Putamen (tissue), 1 donor: Measurements from ENCODE around the gene ITGB2.

ENCODE experiments used
- DNase-seq: peaks from one replicate; pipeline ENCODE4 v3.0.0-alpha.2; 2016; ENCODE audit warnings: low spot score

ITGB2 gene

DNA sequence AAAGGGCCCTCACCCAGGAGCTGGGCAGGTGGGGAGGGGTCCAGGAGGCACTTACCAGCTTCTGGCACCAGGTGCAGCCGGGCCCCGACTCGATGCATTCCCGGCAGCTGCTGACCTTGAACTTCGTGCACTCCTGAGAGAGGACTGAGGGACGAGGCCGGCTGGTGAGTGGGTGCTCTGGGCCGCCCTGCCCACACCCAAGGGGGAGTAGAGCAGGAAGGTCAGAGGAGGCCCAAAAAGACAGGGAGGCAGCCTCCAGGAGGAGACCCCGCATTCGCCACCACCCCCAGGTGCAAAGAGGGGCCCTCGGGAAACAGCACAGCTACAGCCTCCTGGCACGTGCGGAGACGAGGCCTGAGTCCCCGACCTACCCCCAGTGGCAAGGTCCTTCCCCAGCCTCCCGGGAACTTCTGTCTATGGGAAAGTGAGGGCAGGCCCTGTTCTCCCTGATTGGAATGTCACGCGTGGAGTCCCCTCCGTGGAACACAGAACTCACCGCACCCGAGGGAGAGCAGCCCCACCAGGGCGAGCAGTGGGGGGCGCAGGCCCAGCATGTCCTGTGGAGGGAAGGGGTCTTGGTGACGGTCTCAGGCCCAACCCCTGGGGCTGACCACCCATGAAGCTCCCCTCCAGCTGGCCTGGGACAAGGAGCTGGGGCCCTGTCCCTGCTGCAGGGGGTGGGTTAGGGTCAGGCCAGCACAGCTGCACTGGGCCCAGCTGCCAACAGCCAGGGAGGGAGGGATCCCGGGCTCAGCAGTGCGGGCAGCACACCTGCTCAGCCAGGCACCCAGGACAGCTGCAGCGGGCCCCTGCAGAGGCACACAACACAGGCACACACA lies 10.3 kb downstream of the ITGB2 start:
- DNase-seq = no peak

DNA sequence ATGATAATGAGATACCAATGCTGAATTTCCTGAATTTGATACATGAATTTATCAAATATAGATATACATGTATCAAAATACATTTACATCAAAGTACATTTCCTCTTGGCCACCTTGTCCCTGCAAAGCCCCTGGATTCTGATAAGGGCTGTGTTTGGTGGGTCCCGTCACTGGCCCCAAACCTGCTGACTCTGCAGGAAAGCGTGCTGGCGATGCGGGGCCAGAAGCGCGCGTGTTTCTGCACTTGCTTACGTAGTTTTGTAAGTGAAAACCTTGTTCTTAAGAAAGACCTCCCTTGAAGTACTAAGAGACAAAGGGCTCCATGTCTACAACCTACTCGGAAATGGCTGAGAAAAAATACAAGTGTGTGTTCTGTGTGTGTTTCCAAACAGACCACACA lies 11.0 kb downstream of the ITGB2 start:
- no peak for DNase-seq

DNA sequence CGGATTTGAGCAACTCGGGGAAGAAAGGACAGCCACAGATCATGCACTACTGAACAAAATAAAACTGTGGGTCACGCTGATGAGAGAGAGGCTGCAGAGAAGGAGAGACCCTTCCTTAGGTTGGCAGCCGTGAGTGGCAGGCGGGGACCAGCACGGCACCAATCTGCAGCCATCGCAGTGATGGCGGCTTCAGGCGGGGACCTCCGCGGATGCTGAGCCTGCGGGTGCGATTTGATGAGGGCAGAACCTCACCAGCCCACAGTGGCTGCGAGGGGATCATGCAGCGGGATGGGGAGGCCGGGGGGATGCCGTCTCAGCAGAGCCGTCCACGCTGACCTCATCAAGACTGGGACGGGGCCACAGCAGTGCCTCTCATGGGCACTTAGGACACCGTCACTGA lies 11.8 kb downstream of the ITGB2 start:
- DNase-seq = no peak

DNA sequence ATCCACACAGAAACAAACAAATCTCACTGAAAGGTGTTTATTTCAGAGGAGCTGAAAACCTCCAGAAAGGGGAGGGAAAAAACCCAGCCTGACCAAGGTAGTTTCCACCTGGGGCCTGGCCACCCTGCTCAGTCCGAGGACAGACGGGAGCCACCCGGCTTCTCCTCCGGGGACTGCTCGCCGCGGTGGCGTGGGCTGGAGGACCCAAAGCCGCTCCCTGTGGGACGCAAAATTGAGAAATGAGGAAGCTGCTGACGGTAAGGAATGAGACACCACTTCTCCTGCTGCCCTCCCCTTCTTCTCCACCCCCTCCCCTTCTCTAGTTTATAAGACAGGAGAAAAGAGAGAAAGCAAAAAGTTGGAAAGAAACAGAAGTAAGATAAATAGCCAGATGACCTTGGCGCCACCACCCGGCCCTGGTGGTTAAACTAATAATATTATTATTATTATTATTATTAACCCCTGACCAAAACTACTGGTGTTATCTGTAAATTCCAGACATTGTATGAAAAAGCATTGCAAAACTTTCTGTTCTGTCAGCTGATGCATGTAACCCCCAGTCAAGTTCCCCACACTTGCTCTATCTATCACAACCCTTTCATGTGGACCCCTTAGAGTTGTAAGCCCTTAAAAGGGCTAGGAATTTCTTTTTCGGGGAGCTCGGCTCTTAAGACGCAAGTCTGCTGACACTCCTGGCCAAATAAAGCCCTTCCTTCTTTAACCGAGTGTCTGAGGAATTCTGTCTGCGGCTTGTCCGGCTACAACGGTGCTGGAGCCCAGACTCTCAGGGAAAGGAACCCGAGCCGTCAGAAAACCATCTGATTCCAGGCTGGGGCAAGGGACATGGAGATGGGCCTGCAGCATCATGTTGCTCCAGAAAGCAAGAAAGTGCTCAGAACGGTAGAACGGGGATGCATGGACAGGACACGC lies 12.5 kb downstream of the ITGB2 start:
- no peak for DNase-seq

DNA sequence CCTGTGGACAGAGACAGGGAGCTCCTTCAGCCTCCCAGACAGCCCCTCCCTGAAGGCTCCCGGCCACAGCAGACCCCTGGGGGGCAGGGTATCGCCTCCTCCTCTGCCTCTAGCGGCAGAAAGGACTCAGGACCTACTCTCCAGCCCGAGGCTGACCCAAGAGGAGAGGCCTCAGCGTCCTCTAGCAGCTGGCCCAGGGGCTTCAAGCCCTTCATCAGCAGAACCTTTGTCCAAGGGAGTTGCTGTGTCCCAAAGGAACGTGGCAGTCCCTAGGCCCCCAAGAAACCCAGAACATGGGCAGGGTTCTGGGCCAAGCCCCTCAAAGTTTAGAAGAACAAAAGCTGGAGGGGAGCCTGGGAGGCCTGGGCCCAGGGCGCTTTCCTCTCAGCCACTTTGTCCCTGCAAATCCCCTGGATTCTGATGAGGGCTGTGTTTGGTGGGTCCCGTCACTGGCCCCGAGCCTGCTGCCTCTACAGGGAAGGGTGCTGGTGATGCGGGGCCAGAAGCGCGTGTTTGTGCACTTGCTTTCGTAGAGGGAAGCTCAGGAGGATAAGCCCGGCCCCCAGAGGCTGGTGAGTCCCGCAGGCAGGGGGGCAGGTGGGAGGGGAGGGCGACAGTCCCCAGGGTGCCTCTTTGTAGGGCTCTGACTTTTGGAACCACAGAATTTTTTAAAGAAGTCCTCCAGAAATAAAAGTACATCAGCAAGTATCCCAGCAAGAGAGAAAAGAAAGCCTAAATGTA lies 13.3 kb downstream of the ITGB2 start:
- DNase-seq = no peak

DNA sequence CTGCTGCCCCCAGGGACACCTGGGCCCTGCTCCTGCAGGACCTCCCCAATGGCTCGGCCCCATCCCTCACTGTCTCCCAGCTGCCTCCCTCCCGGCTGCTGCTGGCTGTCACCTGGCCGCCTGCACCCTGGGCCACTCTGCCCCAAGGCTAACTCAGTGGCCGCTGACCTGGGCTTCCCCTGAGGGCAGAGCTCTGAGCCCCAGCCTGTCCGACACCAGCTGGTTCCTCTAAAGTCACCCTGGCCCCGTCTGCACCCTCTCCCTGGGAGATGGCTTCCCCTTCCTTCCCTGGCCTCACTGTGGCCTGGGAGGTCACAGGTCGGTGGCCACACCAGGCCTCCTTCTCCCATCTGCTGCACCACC lies 15.0 kb downstream of the ITGB2 start:
- no peak for DNase-seq

DNA sequence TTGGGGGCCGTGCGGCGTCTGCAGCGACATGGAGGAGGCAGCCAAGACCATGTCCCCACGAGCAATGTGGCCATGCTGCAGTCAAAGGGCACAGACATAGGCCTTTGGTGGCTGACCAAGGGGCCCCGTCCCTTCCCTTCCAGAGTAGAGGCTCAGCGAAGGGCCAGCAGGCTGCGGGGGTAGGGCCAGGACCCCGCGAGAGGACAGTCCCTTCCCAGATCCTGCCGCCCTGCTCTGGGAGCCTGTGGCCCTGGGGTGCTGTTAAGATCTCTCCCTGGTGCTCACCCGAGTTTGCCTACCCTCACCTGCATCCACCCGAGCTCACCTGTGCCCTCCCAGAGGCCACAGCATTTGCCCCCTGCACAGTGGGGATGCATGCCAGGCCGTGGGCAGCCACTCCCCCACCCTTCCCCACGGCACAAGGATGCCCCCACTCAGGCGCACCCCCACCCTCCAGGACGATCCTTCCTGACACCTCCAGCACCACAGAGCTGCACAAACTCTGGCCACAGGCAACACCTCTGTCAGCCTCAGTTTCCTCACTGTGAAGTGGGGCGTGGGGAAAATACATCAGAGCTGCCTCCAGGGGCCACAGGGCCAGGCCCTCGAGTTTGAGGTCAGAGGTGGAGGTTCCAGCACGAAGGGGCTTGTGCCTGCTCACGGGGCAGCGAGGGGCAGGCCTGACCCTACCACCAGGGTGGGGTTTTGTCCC lies 15.5 kb downstream of the ITGB2 start:
- DNase-seq = no peak

DNA sequence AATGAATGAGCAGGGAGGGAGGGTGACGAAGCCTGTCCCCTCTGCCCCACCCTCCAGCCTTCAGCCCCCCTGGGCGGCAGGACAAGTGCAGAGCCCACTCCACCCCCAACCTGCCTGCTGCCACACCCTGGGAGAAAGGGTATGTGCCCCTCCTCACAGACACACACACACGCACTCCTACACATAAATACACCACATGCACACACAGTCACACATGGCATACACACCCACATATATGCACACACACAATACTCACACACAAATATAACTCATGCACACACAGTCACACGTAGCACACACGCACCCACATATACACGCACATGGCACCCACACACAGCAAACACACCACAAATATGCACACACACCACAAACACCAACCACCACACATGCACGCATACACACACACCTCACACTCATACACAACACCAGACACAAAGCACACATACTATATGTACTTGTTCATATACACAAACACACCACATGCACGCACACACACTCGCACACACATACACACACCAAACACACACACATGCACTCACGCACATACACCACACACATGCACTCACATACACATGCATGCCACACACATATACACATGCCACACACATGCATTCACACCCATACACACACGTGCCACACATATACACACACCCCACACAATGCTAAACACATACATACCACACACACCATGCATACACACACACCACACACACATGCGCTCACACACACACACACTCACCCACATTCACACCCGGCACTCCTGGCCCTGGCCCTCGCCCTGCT lies 16.4 kb downstream of the ITGB2 start:
- no peak for DNase-seq

DNA sequence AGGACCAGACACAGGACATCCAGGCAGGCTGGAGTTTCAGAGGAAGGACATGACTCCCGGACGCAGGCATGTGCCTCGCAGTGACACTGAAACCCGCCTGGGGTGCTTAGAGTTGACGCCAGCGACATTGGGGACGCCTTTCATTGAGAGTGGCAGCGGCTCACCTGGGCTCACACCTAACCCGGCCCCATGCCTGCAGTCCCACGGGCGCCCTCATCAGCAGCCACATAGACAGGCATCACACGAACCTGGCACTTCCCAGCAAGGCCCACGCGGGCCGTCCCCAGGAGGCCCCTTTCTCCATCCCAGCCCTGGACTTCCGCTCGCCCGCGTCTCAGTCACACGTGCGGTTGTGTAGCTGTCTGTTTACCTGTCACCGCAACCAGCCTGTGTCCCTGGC lies 17.0 kb downstream of the ITGB2 start:
- no peak for DNase-seq

DNA sequence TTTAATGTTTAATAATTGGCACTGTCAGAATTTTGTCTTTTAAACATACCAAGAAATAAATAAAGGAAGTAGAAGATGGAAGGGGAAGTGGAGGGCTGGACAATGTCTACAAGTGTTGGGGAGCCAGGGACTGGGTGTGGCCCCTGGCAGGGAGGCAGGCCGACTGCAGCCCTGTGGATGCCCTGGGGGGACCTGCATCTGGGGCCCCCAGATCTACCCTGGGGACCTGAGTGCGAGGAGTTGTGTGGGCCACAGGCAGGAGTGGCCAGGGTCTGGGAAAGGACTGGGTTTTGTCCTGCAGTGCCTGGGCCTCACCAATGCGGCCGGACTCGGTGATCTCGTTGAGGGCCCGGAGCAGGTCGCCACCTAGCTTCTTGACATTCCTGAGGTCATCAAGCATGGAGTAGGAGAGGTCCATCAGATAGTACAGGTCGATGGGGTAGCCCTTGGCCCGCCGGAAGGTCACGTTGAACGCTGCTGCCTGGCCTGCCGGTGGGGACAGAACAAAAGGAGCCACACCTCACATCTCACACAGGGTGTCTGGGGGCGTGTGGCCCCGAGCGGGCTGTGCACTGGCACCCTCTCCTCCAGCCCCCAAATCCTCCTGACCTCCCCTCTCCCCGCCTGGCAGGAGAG lies 17.5 kb downstream of the ITGB2 start:
- DNase-seq = no peak

DNA sequence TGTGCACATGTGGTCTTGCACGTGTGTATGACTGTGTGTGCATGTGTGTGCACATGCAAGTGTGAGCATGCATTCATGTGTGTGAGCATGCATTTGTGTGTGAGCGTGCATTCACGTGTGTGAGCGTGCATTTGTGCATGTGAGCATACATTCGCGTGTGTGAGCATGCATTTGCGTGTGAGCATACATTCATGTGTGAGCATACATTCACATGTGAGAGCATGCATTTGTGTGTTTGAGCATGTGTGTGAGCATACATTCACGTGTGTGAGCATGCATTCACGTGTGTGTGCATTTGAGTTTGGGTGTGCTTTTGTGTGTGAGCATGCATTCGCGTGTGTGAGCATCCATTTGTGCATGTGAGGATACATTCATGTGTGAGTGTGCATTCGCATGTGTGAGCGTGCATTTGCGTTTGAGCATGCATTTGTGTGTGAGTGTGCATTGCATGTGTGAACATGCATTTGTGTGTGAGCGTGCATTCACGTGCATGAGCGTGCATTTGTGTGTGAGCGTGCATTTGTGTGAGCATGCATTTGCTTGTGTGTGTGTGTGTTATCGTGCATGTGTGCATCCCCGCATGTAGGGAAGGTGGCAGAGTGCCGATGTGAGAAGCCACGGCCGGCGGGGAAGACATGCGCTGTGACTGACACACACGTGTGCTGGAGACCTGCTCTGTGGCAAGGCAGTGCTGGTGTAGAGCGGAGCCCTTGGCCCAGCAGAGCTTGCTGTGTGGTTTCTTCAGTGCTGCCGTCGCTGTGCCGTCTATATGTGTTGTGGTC lies 18.2 kb downstream of the ITGB2 start:
- no peak for DNase-seq

DNA sequence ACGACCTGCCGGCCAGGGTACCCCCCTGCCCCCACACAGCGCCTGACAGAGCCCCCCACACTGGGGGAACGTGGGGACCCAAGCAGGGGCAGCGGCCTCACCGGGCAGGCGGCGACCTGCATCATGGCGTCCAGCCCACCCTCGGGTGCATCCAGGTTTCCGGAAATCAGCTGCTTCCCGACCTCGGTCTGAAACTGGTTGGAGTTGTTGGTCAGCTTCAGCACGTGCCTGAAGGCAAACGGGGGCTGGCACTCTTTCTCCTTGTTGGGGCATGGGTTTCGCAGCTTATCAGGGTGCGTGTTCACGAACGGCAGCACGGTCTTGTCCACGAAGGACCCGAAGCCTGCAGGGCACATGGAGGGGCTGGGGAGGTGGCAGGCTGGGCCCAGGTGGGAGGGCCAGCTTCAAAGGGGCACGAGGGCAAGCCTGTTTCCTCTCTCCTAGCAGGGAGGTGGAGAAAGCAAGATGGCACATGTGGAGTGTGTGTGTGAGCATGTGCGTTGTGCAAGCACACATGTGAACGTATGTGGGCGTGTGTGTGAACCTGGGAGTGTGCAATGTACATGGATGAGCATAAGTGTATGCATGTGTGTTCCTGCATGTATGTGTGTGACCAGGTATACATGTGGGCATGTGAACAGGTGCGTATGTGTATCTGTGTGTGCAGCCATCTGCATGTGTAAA lies 19.2 kb downstream of the ITGB2 start:
- DNase-seq = no peak

DNA sequence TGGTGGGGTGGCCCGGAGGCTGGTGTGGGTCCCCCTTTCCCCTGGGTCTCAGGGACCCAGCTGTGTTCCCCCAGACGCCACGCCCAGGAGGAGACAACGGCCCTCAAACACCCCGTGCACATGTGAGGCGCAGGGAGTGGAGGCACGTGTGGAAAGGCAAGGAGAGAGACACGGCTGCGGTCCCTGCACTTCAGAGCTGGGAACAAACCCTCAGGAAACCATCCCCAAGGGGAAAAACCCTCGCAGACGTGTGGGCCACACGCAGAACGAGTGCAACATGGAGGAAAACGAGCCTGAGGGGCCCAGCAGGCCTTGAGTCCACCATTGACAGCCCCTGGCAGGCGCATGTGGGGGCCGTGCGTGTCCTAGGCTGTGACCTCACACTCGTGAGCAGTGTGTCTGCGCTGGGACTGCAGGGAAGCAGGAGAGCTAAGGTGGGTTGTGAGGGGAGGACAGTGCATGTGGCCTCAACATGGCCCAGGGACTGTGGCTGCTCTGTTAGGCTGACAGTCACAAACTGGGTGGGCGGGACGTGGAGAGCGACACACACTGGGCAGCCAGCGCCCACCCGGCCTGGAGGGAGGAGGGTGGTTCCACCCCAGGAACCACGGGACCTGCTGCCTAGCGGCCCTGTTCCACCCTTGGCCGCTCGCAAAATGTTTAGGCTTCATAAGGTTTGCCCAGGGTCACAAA lies 20.0 kb downstream of the ITGB2 start:
- no peak for DNase-seq

DNA sequence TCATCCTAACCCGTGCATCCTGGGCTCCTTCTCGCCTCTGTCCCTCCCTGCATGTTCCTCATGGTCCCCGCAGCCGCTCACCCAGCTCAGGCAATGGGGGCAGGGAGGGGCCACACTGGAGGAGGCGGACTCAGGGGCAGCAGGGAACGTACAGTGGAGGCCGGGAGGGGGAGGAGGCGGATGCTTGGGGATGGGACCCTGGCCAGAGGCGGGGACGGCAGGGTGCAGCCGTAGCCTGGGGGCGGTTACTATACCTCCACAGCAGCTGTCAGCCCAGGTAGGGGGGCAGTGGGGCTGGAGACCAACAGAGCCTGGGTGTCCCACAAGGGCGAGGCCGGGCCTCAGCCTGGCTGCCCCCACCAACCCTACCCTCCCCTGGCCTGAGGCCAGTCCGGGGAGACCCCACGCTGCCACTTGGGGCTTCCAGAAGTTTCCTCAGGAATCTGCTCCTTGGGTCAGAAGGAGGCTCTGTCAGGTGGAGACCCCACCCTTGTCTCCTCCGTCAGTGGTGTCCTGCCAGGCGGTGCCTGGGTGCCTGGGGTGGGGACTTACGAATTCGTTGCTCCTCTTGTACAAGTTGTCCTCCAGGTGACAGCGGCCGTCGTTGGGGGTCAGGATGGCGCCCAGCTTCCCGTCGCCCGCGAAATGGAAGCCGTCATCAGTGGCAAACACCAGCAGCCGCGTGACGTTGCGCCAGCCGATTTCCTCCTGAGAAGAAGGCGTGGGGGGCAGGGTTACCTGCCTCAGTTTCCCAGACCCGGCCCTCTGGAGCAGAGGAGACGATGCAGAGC lies 20.7 kb downstream of the ITGB2 start:
- no peak for DNase-seq

DNA sequence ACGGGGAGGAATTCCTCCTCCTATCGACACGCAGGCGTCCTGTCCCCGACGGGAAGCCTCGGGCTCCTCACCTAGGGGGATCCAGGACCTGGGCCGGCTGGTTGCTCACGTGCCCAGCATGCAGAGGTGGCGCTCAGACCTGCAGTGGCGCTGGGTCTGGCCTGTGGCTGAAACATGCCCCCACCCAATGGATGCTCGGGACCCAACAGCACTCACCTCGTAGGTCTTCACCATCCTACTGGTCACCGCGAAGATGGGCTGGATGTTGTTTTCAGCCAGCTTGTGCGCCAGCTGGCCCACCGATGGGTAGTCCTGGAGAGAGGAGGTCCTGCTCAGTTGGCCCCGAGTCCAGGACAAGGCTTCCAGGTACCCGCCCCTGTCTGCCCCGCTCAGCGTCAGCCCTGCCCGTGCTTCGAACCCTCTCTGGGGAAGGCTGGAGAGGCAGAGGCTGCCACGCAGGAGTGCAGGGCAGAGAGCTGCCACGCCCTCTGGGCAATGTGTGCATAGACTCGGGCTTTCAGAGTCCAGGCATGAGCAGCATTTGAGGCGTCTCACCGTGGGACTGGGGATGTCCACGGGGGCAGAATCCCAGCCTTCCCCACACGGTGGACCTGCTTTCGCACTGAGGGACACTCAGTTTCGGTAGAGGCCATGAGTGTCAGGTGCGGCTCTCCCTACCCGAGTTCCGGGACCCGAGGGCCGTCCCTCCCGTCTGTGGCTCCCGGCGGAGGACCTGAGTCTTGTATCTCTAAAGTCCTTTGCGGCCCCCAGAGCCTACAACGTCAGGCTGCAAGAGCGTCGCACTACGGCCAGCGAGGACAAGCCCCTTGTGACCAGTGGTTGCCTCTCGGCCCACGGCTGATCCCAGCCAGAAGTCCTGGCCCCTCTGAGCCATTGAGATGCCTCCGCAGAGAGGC lies 21.6 kb downstream of the ITGB2 start:
- no peak for DNase-seq

DNA sequence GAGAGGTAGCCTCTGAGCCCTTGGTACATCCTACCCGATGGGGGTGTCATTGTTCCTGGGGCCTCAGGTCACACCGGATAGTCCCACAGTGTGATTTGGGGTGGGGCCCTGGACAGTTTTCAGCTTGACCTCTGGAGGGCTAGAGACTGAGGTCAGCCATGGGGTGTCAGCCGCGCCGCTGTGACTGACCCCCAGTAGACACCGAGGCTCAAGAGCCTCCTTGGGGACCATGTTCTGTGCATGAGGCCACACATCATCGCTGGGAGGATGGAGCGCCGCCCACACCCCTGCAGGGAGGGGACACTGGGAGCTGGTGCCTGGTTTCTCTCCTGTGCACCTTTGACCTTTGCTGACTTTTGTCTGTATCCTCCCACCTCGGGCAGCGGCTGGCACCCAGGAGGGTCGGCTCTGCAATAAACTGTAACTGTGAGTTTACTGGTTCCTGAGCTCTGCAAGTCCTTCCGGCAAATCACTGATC lies 22.6 kb downstream of the ITGB2 start:
- DNase-seq = no peak
